Heart left ventricle (tissue), 16 donors: Measurements from ENCODE around the gene AFF3. TPM values are rescaled to one million over a fixed set of nuclear protein-coding genes. Genes with fewer than 3 reads are reported as not detected.
A peak's percentile ranks its signal among the peaks of the same experiment; 100 is the strongest.

Experiments
- ATAC-seq, 4 donors: fragments of 200-7000 bp; cut with Tn5 transposase; one replicate each; pipeline ENCODE4 v1.9.1; 2020 to 2022; ENCODE audit warnings: moderate library complexity in 4 of 4, mild to moderate bottlenecking in 3 of 4, moderate number of reproducible peaks in 1 of 4
- DNase-seq, 5 donors: peaks; one replicate each; pipeline ENCODE4 v3.0.0-alpha.2; 2020
- H3K27ac ChIP-seq, 12 donors: fragments of 200-600 bp; sonication (generic) in 4 of 12; one replicate each; pipeline versions ENCODE4 v1.5.0 to v1.8.0; 2016 to 2022; ENCODE audit warnings: mild to moderate bottlenecking in 2 of 12
- H3K27me3 ChIP-seq, 9 donors: fragments of 200-600 bp; sonication (generic) in 2 of 9; one replicate each; pipeline versions ENCODE4 v1.5.1 to v1.8.0; 2016 to 2022; ENCODE audit warnings: mild to moderate bottlenecking in 3 of 9
- H3K36me3 ChIP-seq, 9 donors: fragments of 200-600 bp; sonication (generic) in 2 of 9; one replicate each; pipeline versions ENCODE4 v1.5.0 to v1.8.0; 2018 to 2022; ENCODE audit warnings: mild to moderate bottlenecking in 2 of 9
- H3K4me1 ChIP-seq, 12 donors: fragments of 200-600 bp; sonication (generic) in 4 of 12; one replicate each; pipeline versions ENCODE4 v1.5.0 to v1.8.0; 2016 to 2022; ENCODE audit warnings: mild to moderate bottlenecking in 3 of 12
- H3K4me3 ChIP-seq, 12 donors: fragments of 200-600 bp; sonication (generic) in 4 of 12; one replicate each; pipeline versions ENCODE4 v1.5.0 to v1.8.0; 2017 to 2022; ENCODE audit warnings: mild to moderate bottlenecking in 9 of 12, moderate library complexity in 4 of 12
- H3K9me3 ChIP-seq, 12 donors: fragments of 200-600 bp; sonication (generic) in 4 of 12; one replicate each; pipeline versions ENCODE4 v1.5.0 to v1.8.0; 2016 to 2022; ENCODE audit warnings: mild to moderate bottlenecking in 1 of 12
- CTCF ChIP-seq, 12 donors: fragments of 200-600 bp; sonication (generic) in 4 of 12; IDR thresholded peaks; one replicate each; pipeline versions ENCODE4 v1.5.0 to v1.8.0; 2018 to 2022; ENCODE audit warnings: antibody characterized with exemption in 12 of 12, mild to moderate bottlenecking in 5 of 12
- POLR2A ChIP-seq, 2 donors: fragments of 450-650 bp; IDR thresholded peaks; one replicate each; pipeline ENCODE4 v1.6.1; 2017; ENCODE audit warnings: antibody characterized with exemption in 2 of 2, mild to moderate bottlenecking in 2 of 2, moderate library complexity in 2 of 2
- WGBS, 4 donors: extraction: QIAGEN DNeasy Blood & Tissue Kit in 2 of 4; methylation state at CpG; one replicate each; pipeline versions ENCODE4 v1.1.5 to v1.1.7; 2013 to 2018; 5-methylcytosine and 5-hydroxymethylcytosine counted together
- intact Hi-C, 10 donors: fragments of 100-400 bp; cut with DNase I; formaldehyde crosslinking; loops; one replicate each; pipeline versions ENCODE4 v1.11.1 to v1.14.2; 2022
- polyA plus RNA-seq, 2 donors: library from polyadenylated mRNA; stranded (reverse); fragments of 200-250 nt; gene quantifications; one replicate each; pipeline ENCODE4 v1.2.3, GENCODE V29; 2013
- total RNA-seq, 9 donors: library from RNA; depleted of rRNA in 2 of 9; stranded (reverse); fragments of >200 nt in 2 of 9; fragmentation: NEBNext Ultra II Directional in 3 of 9; extraction: Animal tissue kit (Norgen Biotek cat#: 25700) in 3 of 9; gene quantifications; one replicate each; pipeline versions ENCODE4 v1.1.0 to v1.2.4, GENCODE V29; 2016 to 2023
- donor health status: ischemic (EF 13 %, LVEDD 7.1; RV severe dilation, severe dysfunction).
- donor health status: healthy with polysubstance abuse.
- donor health status: DM: no; HTN: yes; CAD: no.
- donor health status: DM: no; HTN: no; CAD: no.
- donor health status: ischemic (EF 25% LVEDD 6.9; RV normal size, moderate dysfunction).
- donor health status: ischemic (EF 25% LVEDD 5.7; RV mildly dilated, moderate dysfunction).
- donor health status: healthy.
- donor health status: DM: yes; HTN: yes; CAD: no.
- donor health status: ischemic (EF 35%, LVEDD 5.7; RV mildly dilated, moderate dysfunction).
- donor health status: nonischemic (EF 11% LVEDD 7.7; RV severe dilation, severe dysfunction).
- donor health status: DM: yes; HTN: yes; CAD: no.
- donor health status: PGD.
- donor health status: ischemic (EF 29% LVEDD 5.4; RV normal size, mild dysfunction).
- donor health status: nonischemic (EF 23%, LVEDD 6.1; RV moderate dilation, normal function).

AFF3 gene
- total and polyA plus RNA-seq, 11 donors = 1.3 to 15.5 (median 4.7) TPM

GRCh38 chr2:99674090-99674489 is 468.3 kb downstream of the AFF3 start:
- ATAC-seq (no peak), DNase-seq (no peak)
- Histone ChIP-seq H3K4me1 (peaks cover 0 to 33% (median 15%) of the 10 kb centered on the region in 12 donors), H3K27ac (no peak overlapping the region), H3K9me3 (peaks cover 0 to 3% (median 0%) of the 10 kb centered on the region in 12 donors), H3K36me3 (no peaks in the 10 kb centered on the region), H3K27me3 (no peaks in the 10 kb centered on the region), H3K4me3 (no peak overlapping the region)
- 72 to 84% (median 79%) methylated on average over 8 of the region's 8 CpGs for WGBS, 4 donors
- intact Hi-C loops = no loop called here
- TF ChIP-seq POLR2A (IDR thresholded peaks at IDR 0.05) (no peak), CTCF (IDR thresholded peaks at IDR 0.05) (no peak)

DNA sequence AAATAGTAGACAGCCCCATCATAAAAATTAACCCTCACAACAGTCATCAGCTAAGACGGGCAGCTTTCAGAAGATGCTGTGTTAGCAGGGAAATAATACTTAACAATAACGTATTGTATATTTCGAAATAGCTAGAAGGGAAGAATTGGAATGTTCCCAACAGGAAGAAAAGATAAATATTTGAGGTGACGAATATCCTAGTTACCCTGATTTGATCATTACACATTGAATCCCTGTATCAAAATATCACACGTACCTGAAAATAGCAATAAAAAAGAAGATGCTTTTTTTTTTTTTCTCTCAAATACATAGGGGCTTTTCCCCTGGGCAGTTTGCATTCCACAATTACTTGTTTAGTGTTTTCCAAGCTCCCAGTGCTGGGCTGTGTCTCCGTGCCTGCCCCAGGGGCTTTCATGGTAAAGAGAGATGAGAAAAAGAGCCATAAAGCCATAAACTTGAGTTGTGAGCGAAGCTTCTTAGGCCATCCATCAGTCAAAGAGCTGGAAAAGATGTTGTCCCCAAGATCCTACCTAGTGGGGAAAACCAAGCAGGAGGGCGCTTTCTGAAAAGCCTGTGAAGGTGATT is 469.5 kb downstream of the AFF3 start:
- Histone ChIP-seq H3K4me3 (no peak overlapping the region), H3K27me3 (no peaks in the 10 kb centered on the region), H3K9me3 (peaks cover 0 to 11% (median 0%) of the 10 kb centered on the region in 12 donors), H3K36me3 (no peaks in the 10 kb centered on the region), H3K27ac (no peak overlapping the region), H3K4me1 (peaks cover 0 to 33% (median 14%) of the 10 kb centered on the region in 12 donors)
- TF ChIP-seq POLR2A (IDR thresholded peaks at IDR 0.05) = no peak
- no peak for TF ChIP-seq CTCF (IDR thresholded peaks at IDR 0.05)
- DNase-seq = no peak
- intact Hi-C loops = no loop called here
- WGBS, 4 donors = 66 to 79% (median 68%) methylated on average over 8 of the region's 8 CpGs
- no peak for ATAC-seq

- Histone ChIP-seq H3K4me1 (peaks cover 0 to 33% (median 14%) of the 10 kb centered on the region in 12 donors), H3K27me3 (no peaks in the 10 kb centered on the region), H3K9me3 (peaks cover 0 to 11% (median 0%) of the 10 kb centered on the region in 12 donors), H3K4me3 (no peak overlapping the region), H3K36me3 (no peaks in the 10 kb centered on the region), H3K27ac (peak overlapping the region in 9 of 12 donors; percentile 2 to 77 (median 54))
- 14 to 20% (median 16%) methylated on average over 4 of the region's 4 CpGs for WGBS, 4 donors
- ATAC-seq = peak; percentile 74 to 87 (median 82)
- TF ChIP-seq POLR2A (IDR thresholded peaks at IDR 0.05) = no peak
- TF ChIP-seq CTCF (IDR thresholded peaks at IDR 0.05) = no peak
- peak in 2 of 5 donors; percentile 27 to 39 for DNase-seq
- intact Hi-C loops = no loop called here
Observed at GRCh38 chr2:99670768-99671734, 471.3 kb downstream of the AFF3 start.

GRCh38 chr2:99666256-99666655 is 476.1 kb downstream of the AFF3 start:
- TF ChIP-seq POLR2A (IDR thresholded peaks at IDR 0.05) = no peak
- TF ChIP-seq CTCF (IDR thresholded peaks at IDR 0.05) = peak in 3 of 12 donors; percentile 47 to 74 (median 61)
- Histone ChIP-seq H3K27me3 (no peaks in the 10 kb centered on the region), H3K27ac (no peak overlapping the region), H3K4me1 (peaks cover 4 to 46% (median 23%) of the 10 kb centered on the region in 12 donors), H3K36me3 (no peaks in the 10 kb centered on the region), H3K4me3 (no peak overlapping the region), H3K9me3 (peaks cover 0 to 11% (median 0%) of the 10 kb centered on the region in 12 donors)
- 92 to 97% (median 96%) methylated on average over 1 of the region's 1 CpG for whole genome bisulfite sequencing, 4 donors
- DNase-seq (no peak), ATAC-seq (no peak)
- intact Hi-C loops = no loop called here
